Gastroesophageal sphincter (tissue), 3 donors: ENCODE measurements around the gene ZCCHC7.

Experiments used
- EP300 ChIP-seq: sonication (generic); formaldehyde crosslinking; IDR thresholded peaks from one replicate; pipeline ENCODE4 v1.6.1; 2017; ENCODE audit warnings: antibody characterized with exemption, mild to moderate bottlenecking
- POLR2AphosphoS5 ChIP-seq: sonication (generic); formaldehyde crosslinking; IDR thresholded peaks from one replicate; pipeline ENCODE4 v1.6.1; 2017; ENCODE audit warnings: antibody characterized with exemption
- TF ChIP-seq, protein P1 (sequence below), 4 experiments: fragments of 200-600 bp in 2 of 4; fragments of 450-650 bp in 2 of 4; sonication (generic) in 1 of 4; IDR thresholded peaks; one replicate each; pipeline ENCODE4 v1.5.1; 2017 to 2019; ENCODE audit warnings: antibody characterized with exemption in 4 of 4, mild to moderate bottlenecking in 2 of 4, moderate library complexity in 2 of 4

GRCh38 chr9:37339923-37340322 is 219.5 kb downstream of the ZCCHC7 start:
- TF ChIP-seq, protein P1, sequence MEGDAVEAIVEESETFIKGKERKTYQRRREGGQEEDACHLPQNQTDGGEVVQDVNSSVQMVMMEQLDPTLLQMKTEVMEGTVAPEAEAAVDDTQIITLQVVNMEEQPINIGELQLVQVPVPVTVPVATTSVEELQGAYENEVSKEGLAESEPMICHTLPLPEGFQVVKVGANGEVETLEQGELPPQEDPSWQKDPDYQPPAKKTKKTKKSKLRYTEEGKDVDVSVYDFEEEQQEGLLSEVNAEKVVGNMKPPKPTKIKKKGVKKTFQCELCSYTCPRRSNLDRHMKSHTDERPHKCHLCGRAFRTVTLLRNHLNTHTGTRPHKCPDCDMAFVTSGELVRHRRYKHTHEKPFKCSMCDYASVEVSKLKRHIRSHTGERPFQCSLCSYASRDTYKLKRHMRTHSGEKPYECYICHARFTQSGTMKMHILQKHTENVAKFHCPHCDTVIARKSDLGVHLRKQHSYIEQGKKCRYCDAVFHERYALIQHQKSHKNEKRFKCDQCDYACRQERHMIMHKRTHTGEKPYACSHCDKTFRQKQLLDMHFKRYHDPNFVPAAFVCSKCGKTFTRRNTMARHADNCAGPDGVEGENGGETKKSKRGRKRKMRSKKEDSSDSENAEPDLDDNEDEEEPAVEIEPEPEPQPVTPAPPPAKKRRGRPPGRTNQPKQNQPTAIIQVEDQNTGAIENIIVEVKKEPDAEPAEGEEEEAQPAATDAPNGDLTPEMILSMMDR (IDR thresholded peaks at IDR 0.05), result no peak
- TF ChIP-seq EP300, result no peak
- no peak for TF ChIP-seq POLR2AphosphoS5
